ENCODE data around the gene NDC1.

The NDC1 gene

DNA sequence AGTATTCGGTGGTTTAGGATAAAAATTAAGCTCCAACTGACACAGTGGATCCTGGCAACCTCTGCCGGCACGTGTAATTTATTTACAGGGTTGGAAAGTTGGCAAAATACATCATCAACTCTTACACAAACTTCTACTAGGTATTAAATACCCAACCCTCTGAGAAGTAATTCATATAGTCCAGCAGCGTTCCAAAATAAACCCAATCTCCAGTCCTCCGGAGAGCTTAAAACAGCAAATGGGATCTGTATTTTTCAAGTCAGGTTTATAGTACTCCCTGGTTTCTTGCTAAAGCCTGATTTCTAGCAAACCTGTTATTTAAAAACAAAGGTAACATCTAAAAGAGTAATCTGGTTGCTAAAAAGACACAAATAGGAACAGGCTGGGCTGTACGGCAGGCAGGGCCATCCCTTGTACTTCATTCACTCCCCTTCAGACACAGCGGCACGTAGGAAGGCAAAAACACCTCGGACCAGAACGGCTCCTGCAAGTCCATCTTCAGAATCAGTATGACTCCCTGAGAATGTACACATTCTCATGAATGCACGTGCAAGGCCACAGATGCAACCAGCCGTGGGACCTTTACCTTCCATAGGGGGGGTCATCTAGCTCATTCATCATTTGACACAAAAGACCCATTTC is 107.8 kb downstream of the NDC1 start:
- DNase-seq: no peak

DNA sequence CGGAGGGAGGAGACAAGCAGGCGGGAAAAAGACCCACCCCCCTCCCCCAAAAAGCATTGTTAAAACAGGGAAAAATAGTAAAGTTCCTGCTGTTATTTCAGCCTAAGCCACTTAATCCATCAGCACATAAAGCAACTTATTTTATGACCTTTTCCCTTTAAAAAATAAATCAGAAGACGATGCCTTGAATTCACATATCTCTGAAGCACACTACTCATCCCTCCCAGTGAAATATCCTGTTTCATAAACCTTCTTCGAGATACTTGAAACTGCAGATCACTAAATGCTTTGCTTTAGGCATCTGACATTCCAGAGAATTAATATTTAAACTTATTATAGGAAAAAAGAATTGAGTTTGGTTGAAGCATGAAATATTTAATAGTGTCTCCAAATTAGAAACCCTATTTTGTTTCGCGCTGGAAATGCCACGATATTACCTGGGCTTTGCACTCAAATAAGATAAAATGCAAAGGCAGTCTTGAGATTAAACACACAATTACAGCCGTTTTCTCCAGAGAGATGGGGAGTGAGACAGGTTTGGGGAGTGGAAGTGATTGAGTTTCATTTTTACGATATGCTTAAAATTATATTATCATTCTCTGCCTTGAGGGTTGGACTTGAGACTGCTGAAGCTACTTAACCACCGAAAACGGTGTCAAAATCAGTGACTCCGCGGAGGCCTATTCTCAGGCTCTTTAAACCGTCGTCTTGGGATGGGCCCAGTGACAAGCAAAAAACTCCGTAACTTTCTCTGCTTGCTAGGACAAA is 108.5 kb downstream of the NDC1 start:
- DNase-seq: no peak

DNA sequence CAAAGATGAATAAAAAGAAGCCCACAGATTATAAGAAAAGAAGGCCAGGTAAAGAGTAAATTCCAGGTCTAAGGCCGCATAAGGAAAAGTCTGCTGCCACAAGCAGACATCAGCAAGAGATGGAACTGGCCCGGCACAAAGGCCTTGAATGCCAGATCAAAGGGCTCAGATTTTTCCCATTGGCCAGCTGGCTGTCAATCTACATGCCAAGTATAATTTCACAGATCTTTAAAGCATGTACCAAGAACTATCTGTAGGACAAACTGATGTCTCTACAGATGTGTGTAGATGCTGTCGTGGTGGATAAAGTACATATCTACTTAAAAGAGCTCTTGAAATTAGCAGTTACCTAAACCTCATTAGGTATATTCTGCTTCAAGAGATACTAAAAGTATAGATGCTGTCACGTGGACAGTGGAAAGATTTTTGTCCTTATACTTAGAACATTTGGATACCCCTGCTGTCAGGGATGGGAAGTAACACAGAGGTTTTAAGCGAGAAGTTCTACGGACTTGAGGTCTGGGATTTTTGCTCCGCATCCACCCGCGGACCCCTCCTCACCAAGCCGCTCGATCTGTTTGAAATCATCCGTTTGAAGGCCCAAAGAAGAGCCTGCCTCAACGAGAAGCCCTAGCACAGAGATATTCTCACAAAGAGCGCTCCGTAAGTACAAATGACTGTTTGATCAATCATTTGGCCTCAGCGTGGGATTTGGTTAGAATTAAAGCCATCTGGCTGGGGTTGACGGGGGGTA is 109.2 kb downstream of the NDC1 start:
- DNase-seq: no peak

DNA sequence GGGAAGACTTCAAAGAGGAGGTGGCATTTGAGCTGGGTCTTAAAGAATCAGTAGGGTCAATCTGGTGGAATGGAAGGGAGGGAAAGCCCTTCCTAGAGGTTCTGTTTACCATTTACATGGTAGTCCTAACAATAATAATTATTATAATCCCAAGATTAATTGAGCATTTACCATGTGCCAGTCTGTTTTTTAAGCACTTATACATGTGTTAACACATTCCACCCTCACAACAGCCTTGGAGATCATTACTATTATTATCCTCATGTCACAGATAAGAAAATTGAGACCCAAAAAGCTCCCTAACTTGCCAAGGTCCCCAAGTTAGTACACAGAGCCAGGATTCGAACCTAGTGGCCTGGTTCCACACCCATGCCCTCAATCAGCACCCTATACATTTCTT is 109.9 kb downstream of the NDC1 start:
- no peak for DNase-seq

DNA sequence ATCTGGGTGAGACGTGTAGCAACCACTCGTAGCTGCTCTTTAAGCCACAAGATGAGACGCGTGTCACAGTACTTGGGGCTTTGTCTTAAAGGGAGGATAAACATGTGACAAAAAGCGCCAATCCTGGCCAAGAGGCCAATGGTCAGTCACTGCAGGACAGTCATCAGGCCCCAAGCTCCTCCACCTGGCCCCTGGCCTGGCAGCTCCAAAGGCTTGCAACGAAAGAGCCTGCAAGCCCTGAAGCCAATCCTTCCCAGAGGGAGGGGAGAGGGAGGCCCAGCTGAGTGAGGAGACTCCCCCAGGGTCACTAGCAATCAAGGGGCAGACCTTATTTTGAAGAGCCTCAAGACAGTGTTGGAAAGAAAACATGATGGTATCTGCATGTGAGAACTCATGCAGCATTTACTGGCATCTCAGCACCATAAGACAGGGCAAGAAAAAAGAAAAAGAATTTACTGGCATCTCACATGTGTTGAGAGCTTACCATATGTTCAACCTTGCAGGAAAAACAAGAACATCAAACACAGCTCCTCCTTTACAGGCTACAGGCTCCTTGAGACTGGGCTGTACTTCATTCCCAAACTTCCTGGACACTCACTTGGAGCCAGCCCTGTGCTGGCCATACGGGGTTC is 110.5 kb downstream of the NDC1 start:
- DNase-seq: no peak

DNA sequence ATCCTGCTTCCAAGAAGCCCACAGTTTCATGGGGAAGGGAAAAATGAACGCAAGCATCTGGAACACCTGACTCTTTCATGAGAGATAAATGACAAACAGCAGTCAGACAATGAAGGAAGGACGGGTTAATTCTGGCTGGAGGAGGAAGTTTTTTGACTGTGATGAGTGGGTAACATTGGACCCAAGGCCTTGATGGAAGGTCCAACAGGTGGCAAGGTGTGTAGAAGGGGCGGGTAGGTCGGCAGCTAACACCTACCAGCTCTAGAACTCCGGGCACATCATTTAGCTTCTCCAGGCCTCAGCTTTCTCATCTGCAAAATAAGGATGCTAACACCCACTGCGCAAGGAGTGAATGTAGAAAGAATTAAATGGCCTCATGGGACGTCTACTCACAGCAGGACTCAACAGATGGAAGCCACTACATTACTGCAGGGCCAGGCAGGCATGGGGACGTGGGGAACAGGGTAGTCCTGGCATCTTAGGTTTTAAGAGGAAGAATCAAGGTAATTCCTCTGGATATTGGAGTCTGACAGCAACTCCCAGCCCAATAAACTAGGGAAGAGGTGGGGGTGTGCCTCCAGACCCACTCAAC is 112.0 kb downstream of the NDC1 start:
- no peak for DNase-seq

DNA sequence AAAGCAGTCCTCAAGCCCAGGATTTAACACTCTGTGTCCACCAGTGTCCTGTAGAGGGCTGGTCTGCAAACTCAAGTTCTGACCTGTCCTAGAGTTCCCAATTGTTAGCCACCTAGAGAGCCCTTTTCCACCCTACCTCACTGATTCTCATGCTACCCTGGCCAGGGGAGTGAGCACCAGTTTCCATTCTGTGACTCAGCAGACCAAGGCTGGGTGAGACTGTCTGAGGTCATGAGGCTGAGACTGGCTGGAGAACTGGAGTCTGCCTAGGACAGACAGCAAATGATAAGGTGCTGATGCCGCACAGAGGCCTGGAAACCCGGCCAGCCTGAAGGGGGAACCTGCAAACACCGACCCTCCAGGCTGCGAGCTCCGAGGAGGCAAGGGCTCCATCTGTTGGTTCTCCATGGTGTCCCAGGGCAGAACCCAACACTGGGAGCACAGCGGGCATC is 112.8 kb downstream of the NDC1 start:
- no peak for DNase-seq

DNA sequence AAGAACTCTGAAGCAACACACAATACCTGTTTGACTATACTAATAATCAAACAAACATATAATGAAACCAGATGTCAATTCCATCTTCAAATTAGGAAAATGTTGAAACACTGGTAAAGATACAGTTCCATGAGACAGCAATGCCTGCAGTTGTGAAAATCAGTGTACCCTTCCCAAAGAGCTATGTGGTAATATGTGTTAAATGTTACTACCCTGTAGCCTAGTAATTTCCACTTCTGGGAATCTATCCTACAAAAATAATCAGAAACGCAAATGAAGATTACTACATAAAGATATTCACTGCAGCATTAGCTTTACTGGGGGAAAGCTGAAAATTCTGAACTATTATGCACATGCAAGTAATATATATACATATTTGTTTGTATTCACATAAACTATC is 116.1 kb downstream of the NDC1 start:
- DNase-seq: no peak

DNA sequence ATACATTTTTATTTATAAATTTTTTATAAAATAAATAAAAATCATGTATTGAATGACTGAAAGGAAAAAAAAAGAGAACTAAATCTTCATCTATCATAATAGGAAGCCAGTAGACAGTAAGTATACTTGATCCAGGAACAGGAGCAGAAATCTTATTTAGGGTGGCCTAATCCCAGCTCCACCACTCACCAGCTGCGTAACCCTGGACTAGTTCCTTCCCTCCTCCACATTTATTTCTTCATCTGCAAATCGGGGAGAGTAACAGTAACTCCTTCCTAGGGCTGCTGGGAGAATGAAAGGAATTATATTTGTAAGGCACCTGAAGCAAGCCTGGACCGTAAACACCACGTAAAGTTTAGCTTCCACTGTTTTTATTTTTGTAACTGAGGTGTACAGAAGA is 117.0 kb downstream of the NDC1 start:
- no peak for DNase-seq

DNA sequence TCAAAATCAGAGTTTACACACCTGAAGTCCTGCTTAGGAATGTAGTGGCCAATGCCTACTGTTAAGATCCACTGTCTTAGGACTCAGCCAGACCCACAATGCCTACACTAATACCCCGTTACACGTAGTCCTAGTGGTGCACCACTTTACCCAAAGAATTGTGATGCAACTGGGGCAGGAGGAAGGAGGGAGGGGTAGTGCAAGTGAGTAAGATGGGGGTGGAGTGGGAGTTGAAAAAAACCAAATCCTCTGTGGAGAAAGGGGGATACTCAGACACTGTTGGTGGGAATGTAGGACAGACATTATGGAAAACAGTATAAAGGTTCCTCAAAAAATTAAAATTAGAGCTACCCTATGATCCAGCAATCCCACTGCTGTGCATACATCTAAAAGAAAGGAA is 118.6 kb downstream of the NDC1 start:
- DNase-seq: no peak

DNA sequence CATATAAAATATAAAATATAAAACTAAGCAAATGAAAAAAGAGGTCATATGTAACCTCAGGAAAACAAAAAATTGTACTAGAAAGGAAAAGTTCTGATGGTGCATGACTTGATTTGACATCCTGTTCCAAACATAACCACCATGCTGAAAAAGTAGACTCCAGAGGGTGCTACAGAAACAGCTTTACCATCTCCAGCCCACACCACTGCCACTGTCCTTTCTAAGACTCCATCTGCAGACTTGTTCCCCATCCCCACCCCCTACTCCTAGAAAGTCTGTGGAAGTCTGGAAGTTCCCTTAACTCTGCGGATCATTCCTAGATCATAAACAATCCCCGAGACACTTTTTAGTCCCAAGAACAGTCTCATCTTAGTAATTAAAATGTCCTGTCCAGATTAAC is 119.7 kb downstream of the NDC1 start:
- DNase-seq: no peak

DNA sequence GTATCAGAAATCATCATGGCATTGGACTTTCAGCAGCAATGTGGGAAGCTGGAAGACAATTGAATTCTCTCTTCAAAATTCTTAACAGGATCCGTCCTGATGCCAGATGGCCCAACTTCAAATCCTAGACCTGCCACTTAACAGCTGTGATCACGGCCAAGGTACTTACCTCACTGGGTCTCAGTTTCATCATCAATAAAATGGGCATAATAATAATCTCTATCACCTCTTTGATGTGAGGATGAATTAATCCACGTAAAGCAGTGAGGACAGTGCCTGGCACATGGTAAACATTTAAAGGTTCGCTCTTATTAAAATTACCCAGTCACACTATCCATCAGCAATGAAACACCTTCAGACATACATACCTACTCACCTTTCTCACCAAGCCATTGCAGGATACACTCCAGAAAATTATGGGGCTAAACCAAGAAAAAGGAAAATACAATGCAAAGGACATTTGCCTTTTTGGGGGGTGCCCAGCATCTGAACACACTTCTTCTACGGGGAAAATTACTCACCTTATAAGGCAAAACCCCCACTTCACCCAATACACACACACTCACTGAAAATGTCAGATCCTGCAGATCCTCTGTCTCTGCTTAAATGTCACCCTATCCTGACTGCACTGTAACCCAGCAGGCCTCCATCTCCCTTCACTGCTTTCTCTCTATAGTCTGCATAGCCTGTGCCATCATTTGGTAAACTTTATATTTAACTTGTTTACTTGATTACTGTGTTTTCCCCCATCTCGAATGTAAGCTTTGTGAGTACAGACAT is 120.9 kb downstream of the NDC1 start:
- no peak for DNase-seq

DNA sequence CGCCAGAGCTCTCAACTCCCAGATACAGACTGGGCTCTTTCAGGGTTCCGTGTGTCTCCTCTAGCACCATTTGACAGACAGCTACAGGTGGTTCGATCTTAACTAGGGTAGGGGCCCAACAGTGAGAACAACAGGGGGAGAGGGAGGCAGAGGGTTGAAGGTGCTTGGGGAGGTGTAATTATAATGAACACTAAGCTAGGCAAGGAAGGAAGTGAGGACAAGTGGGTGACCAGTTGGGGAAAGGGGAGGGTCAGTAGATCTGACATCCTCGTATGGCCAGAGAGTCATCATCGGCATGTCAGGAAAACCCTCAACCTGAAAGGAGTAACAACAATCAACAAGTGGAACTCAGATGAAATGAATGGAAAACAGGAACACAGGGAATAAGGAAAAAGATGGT is 121.9 kb downstream of the NDC1 start:
- no peak for DNase-seq

DNA sequence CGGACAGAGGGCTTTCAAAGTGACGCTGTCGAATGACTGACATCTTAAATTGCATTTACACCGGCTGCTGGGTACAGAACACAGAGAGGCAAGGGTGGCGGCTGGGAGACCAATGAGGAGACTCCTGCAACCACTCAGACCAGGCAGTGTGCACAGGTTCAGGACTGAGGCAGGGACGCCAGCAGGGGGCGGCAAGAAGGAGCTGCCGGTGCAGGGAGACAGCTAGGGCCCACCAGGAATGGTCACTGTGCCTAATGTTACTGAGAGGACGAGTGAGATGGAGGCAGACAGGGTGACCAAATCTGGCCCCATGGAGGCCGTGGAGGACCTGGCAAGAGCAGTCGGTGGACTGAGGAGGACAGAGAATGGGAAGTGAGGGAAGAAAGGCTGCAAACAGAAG is 122.6 kb downstream of the NDC1 start:
- no peak for DNase-seq
